Thoracic aorta endothelial cell (primary cell): ENCODE data around the gene SPATA31D4. TPM values are rescaled to one million over a fixed set of nuclear protein-coding genes. Genes with fewer than 3 reads are reported as not detected.

ENCODE experiments used
- small RNA-seq: library from RNA; depleted of rRNA; stranded (forward); fragments of <200 nt; gene quantifications from one replicate; pipeline ENCODE3, GENCODE V24; 2012
- total RNA-seq: library from RNA; depleted of rRNA; stranded (reverse); fragments of >200 nt; gene quantifications from 2 replicates; pipeline ENCODE4 v1.2.3, GENCODE V29; 2012

The SPATA31D4 gene
- total RNA-seq, result not detected in 2 replicates

DNA sequence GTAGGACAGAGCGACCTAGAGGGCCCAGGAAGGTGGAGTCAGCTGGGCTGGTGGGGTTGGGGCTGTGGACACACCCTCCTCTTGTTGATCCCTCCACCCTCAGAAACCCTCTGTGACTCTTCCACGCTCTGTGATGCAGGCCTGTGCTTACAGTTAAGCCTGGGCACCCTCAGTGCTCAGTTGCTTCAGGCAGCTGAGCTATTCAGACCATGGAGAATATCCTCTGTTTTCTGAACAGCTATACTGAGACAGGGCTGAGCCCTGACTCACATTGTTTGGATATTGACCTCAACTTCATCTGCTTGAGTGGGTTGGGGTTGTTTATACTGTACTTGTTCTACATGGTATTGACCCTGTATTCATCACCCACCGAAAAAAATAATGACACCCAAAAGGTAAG is at the start of gene SPATA31D4:
Gene SPATA31D4, plus strand, starts transcription at position 124 of the 400 bp plus-strand sequence. Its CDS starts 86 bp downstream, at position 210.

GRCh38 chr9:81943393-81943792 is 15.2 kb downstream of the SPATA31D4 start, which contains the start of gene SPATA31D3:
Gene SPATA31D3, plus strand, starts transcription at chr9:81943500. Its CDS starts 86 bp downstream, at chr9:81943586.

Small RNA genes within 50 kb of the gene (small RNA-seq; reads per million reads assigned to genes)
- gene RF00189 (not detected), gene RNA5SP287 (not detected)

Other genes starting within 250 kb of the SPATA31D4 start
- 40.3 and 47.3 TPM in 2 replicates for gene TLE1, start 238.9 kb upstream of the SPATA31D4 start, total RNA-seq
- not detected in 2 replicates for gene SPATA31D3, start 15.1 kb downstream of the SPATA31D4 start, total RNA-seq
- not detected in 2 replicates for gene SPATA31D1, start 60.3 kb downstream of the SPATA31D4 start, total RNA-seq